ENCODE data around the gene CLEC16A.

Gene CLEC16A

DNA sequence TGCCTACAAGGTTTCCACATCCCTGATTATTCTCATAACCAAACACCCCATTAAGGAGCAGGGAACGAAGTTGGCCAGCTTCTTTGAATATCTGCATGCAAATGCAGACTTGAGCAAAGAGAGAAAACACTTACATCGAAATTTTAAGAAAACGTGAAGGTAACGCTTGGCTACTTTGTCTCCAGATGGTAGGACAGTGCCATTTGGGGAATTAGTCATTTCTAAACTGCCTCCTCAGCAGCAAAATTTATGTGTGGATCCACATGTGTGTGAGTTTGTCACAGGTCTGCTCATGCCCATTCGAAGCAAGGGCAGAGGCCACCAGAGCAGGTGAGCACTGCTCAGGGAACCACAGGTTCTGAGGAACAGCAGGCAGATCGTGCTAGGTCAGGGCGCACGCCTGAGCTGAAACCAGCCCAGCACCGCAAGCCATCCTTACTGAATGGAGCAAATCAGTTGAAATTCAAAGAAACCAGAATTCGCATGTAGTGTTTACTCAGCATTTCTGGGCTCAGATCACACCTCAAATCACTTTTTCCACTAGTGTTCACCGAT is 231.5 kb downstream of the CLEC16A start:
- peak in 1 of 3 experiments; percentile 61 for DNase-seq (ENCODE audit: low read depth in 3 of 3)

DNA sequence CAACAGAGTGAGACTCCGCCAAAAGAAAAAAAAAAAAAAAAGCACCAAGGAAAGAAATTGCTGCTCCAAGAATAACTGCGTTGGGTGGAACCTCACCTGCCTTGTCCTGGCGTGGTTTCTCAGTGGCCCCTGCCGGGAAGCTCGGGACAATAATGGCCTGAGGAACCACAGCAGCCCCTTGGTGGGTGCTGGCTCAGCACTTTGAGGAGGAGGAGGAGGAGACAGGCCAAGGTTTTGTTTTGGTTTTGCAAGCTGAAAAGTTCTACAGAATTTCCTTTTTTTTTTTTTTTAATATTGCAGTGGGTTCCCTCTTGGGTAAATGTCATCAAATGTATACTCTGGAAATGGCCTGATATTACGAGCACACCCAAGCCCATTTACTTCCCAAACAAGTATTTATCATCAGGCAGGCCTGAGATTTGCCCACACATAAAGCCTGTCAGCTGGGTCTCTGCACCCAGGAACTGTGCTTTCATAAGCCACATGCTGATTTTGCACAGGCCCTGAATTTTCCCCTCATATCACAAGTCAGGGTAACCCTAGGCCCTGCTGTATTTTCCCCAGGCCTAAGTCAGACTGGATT is 233.3 kb downstream of the CLEC16A start:
- DNase-seq (ENCODE audit: low read depth in 3 of 3) = no peak

DNA sequence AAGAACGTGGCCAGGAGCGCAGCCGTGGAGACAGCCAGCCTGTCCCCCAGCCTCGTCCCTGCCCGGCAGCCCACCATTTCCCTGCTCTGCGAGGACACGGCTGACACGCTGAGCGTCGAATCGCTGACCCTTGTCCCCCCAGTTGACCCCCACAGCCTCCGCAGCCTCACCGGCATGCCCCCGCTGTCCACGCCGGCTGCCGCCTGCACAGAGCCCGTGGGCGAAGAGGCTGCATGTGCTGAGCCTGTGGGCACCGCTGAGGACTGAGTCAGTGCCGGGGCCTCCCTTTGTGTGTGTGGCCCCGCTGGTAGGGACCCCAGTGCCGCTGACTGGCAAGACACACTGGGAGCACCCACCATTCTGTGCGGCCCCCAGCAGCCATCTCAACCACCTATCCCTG is 234.1 kb downstream of the CLEC16A start:
- no peak for DNase-seq (ENCODE audit: low read depth in 3 of 3)

DNA sequence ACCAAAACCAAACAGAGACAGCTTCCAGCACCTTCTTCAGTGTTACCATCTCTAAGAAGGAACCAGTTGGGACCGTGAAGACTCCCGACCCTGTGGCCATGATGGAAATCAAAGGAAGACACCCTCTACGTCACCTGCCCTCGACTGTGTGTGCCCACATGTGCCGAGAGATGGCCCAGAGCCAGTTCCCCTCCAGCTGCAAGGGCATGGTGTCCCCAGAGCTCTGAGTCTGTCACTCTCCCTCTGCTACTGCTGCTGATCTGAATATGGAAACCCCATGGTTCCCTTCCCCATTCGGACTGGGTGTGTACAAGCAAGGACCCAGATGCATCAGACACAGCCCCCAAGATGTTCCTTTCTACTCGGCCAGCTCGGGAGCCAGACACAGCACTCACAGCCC is 235.2 kb downstream of the CLEC16A start:
- DNase-seq (ENCODE audit: low read depth in 3 of 3) = no peak

DNA sequence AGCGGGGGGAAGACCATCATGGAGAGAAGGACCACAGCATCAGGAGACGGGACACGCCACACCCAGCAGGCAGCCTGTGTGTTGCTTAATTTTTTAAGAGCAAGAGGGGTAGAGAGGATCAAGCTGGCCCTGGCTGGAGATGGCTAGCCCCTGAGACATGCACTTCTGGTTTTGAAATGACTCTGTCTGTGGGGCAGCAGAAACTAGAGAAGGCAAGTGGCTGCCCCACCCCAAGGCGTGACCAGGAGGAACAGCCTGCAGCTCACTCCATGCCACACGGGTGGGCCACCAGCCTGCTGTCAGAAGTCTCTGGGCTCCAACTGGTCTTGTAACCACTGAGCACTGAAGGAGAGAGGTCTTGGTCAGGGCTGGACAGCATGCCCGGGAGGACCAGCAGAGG is 236.1 kb downstream of the CLEC16A start:
- no peak for DNase-seq (ENCODE audit: low read depth in 3 of 3)

DNA sequence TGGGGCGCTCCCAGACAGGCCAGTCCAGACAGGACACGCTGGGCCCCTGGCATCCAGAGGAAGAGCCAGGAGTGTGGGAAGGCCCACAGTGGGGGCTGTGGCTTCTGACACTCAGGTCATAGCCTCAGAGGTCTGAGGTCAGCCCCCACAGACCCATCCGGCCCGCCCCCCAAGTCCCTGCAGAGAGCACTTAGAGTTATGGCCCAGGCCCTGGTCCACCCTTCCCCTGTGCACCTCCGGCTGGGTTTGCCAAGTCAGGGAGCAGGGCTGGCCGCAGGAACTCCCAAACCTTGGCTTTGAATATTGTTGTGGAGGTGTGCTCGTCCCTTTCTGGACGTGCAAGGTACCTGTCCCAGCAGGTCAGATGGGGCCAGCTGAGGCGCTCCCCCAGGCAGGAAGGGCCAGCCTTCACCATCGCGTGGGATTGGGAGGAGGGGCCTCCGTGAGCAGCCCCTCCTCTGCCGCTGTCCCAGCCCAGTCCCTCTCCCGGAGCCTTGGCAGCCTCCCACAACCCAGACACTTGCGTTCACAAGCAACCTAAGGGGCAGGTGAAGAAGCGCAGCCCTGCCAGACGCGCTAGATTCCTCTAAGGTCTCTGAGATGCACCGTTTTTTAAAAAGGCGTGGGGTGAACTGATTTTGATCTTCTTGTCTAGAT is 237.0 kb downstream of the CLEC16A start:
- DNase-seq (ENCODE audit: low read depth in 3 of 3) = no peak

DNA sequence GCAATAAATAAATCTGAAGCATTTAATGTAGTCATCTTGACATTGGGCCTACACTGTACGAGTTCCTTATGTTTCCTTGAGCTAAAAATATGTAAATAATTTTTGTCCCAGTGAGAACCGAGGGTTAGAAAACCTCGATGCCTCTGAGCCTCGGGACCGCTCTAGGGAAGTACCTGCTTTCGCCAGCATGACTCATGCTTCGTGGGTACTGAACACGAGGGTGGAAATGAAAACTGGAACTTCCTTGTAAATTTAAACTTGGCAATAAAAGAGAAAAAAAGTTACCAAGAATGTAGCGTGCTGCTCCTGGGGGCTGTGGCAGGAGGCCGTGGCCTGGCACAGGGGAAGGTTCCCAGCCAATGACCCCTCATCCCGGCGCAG is 237.5 kb downstream of the CLEC16A start:
- DNase-seq (ENCODE audit: low read depth in 3 of 3) = peak in 2 of 3 experiments; percentile 17 to 54

DNA sequence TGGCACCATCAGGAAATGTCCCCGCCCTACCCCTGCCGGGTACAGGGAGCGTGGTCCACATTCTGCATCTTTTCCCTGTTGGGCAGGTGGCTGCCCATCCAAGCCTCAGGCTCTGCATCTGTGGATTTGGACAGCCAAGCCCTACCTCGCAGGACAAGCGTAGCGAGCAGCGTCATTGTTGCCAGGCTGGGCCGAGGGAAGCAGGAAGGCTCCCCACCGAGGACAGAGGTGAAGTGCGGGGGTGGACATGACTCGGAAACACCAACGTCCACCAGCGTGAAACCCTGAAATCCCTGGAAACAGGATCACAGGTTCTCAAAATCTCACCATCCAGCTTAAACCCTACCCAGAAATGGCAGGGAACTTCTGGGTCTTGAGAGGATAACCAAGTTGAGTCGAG is 238.0 kb downstream of the CLEC16A start:
- no peak for DNase-seq (ENCODE audit: low read depth in 3 of 3)

DNA sequence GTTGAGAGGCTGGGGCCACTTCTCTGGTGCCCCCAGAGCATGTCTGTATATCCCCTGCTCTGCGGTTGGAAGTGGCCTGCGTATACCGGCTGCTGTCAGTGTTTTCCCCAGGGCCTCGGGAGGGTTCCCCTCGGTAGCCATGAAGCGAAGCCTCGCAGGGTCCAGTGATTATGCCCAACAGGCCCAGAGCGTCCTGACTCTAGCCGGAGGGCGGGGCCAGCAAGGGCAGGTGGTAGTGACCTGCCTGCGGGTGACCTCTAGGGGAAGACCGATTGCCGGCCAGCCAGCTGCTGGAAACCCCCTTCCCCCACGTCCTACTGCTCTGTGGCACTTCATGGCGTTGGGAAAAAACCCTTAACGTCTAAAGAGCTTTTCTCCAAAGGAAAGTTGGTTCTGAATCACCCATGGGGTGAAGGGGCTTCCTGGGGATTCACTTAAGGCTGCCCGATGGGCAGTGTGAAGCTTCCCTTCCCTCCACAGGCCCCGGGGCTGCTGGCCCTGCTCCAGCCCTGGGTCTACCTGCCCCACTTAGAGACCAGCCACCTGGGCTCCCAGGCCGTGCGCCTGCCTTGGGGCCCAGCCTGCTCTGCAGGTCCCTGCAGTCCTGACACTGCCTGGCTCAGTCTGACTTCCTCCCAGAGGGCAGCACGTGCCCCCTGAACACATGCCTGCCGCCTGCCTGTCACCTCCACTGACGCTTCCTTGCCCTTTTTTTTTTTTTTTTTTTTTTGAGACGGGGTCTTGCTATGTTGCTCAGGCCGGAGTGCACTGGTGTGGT is 238.9 kb downstream of the CLEC16A start:
- DNase-seq (ENCODE audit: low read depth in 3 of 3) = no peak

DNA sequence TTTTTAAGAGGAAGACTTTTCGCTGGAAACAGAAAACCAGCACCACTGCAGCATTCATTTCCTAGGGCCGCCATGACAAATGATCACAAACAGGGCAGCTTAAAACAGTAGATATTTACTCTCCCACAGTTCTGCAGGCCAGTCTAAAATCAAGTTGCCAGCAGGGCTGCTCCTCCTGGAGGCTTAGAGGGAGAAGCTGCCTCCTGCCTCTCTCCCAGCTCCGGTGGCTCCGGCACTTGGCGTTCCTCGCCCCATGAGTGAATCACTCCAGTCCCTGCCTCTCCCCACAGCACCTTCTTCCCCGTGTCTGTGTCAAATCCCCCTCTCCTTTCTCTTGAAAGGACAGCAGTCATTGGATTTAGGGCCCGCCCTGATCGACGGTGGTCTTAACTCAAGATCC is 239.6 kb downstream of the CLEC16A start:
- no peak for DNase-seq (ENCODE audit: low read depth in 3 of 3)

DNA sequence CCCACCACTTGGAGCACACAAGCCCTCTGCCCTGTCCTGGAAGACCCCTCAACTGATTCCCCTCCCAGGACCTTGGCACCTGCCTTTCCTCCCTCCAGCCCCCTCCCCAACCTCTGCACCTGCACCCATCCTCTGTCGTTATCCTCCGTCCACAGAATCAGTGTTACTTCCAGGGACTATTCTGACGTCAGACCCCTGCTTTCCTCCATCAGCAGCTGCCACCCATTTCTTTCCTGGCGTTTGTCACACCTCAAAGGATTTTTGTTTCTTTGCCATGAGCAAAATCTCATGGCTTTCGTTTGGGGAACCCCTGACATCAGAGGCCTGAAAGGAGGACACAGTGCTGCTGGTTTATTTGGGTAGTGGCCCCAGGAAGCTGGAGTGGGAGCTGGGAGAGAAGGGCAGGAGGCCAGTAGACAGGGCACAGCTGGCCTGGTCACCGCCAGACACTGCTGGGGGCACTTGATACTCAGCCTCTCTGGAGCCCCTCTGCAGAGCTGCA is 243.2 kb downstream of the CLEC16A start:
- no peak for DNase-seq (ENCODE audit: low read depth in 3 of 3)

DNA sequence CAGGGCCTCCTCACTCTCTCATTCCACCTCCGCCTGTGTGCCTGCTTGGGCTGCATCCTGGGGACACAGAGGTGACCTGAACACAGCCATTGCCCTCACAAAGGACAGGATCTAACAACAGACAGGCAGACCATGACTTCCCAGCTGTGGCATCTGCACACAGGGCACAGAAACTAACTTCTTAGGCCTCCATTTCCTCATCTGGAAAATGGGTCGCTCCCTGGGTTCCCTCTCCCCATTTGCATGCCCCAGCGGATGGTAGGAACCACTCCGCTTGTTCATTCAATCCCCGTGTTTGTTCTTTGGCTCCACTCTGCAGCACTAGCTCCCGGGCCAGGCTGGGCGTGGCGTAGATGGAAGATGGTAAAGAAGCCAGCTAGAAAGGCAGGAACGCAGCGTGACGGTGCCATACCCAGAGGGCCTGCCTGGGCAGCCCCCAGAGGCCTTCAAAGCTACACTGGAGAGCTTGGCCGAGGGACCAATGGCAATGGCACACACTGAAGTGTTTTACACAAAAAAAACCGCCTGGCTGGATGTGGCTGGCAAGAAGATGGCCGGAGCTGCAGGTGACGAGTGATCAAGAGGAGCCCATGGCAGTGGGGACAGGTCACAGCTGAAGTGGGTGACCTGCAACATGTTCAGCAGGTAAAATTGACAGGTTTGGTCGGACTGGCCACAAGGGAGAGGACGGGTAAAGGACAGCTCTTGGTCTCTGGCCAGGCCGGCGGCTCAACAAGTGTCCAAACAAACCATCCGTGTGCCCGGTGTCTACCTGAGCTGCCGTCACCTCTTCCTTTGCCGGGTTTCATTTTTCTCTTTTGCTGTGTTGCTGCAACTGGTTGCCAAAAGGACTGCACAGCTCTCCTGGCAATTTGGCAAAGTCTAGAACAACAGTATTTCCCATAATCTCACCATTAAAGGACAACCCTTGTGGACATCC is 244.7 kb downstream of the CLEC16A start:
- DNase-seq (ENCODE audit: low read depth in 3 of 3) = no peak

DNA sequence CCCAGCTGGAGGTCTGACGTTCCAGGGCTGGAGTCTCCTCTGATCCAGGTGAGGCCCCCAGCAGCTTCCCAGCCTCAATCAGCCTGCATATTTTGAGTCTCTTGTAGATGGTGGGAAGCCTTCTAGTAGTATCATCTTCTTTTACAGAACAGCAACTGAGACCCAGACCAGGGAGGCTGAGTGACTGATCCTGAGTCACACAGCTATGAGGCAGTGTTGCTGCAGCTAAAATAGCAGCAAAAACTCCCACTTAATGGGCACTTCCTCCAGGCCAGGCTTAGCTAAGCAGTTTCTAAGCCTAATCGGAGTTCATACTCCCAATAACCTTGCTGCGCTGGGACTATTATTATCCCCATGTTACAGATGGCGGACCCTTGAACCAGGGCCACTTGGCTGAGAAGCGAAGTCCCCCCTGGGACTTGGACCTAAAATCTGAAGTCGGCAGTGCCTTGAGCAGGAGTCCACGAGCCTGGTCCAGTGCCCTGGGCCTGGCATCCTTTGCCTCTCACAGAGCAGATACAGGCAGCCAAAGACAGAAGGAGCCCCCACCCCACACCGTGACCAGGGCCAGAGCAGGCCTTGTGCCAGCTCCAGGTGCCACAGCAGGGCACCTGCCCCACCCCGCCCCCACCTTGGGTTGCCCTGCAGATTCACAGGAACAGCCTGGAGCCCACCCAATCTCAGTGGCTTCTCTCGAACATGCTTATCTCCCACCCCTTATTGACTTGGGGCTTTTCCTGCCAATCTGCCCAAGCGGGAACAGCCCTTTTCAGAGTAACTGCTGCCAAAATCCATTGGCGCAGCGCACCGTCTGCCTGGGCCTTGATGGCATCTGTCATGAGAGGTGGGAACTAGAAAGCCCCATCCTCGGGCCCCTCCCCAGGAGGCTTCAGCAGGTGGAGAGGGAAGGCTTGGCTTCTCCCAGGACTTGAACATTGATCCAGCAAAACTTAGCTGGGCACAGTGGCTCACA is 246.5 kb downstream of the CLEC16A start:
- DNase-seq (ENCODE audit: low read depth in 3 of 3) = no peak

DNA sequence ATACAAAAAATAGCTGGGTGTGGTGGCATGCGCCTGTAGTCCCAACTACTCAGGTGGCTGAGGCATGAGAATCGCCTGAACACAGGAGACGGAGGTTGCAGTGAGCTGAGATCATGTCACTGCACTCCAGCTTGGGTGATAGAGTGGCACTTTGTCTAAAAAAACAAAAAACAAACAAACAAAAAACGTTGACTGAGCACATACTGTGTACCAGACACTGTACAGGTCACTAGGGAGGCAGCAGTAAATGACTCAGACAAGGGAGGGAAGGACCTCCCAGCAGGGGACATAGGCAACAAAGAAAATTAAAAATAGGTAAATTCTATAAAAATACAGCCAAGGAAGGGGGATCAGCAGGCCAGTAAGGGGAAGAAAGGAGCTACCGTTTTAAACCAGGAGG is 247.3 kb downstream of the CLEC16A start:
- DNase-seq (ENCODE audit: low read depth in 3 of 3) = no peak

DNA sequence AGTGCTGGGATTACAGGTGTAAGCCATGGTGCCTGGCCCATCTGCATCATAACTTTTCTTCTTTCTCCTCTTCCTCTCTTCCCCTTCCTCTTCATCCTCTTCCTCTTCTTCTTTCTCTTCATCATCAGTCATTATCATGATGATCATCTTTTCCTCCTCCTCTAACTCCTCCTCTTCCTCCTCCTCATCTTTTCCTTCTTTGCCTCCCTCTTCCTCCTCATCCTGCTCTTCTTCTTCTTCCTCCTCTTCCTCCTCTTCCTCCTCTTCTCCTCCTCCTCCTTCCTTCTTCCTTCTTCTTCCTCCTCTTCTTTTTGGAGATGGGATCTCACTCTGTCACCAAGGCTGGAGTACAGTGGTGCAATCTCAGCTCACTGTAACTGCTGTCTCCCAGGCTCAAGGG is 249.1 kb downstream of the CLEC16A start:
- DNase-seq (ENCODE audit: low read depth in 3 of 3) = no peak

DNA sequence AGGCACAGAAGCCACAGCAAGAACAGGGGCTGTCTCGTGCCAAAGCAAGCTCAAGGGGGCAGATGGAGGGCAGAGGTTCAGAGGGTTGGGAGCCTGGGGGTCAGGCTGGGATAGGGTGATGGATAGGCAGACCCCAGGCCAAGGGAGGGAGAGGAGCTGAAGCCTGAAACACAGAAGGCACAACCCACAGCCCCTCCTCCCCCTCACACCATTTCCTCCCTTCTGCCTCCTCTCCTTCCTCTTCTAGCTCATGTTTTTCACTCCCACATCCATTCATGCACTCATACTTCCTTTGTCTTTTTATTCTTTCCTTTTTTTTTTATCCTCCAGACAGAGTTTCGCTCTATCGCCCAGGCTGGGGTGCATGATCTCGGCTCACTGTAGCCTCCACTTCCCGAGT is 250.5 kb downstream of the CLEC16A start:
- DNase-seq (ENCODE audit: low read depth in 3 of 3) = no peak

DNA sequence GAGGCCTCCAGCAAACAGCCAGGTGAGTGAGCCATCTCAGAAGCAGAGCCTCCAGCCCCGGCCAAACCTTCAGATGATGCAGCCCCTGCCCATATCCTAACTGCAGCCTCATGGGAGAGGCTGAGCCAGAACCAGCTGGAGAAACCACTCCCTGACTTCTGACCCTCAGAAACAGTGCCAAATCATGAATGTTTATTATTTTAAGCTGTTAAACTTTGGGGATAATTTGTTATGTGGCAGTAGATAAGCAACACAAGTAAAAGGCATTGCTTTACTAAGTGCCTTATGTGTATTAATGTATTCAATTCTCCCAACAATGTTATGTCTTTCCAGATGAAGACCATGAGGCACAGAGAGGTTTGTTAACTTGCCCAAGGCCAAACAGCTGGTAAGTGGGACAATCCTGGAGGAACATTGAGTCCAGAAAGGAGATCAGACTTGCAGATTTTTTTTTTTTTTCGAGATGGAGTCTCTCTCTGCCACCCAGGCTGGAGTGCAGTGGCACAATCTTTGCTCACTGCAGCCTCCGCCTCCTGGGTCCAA is 252.0 kb downstream of the CLEC16A start:
- DNase-seq (ENCODE audit: low read depth in 3 of 3) = no peak

DNA sequence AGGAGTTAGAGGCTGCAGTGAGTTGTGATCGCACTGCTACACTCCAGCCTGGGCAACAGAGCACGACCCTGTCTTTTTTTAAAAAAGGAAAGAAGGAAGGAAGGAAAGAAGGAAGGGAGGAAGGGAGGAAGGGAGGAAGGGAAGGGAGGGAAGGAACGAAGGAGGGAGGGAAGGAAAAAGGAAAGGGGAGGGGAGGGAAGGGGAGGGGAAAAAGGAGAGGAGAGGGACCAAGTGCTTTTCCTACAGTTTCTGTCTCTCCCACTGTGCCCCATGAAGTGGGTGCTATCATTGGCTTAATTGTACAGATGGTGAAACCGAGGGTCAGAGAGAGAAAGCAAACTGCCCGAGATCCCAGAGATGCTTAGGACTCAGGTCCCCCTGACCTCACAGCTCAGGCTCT is 254.0 kb downstream of the CLEC16A start:
- no peak for DNase-seq (ENCODE audit: low read depth in 3 of 3)

DNA sequence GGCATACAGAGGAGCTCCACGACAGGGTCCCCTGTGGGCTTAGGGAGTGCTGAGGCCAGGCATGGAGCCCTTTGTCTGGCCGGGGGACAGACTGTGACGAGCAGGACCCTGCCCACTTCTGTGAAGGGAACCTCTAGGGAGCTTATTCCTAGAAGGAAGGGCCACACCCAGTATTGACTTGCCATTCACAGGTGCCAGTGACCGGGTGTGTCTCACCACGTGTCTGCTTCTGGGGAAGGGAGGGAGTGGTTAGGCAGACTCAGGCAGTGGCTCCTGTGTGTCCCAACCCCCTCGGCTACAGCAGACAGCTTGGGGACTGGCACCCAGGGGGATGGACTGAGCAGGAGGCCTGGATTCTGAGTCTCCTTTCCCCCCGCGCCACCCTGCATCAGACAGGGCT is 254.5 kb downstream of the CLEC16A start:
- DNase-seq (ENCODE audit: low read depth in 3 of 3) = no peak

DNA sequence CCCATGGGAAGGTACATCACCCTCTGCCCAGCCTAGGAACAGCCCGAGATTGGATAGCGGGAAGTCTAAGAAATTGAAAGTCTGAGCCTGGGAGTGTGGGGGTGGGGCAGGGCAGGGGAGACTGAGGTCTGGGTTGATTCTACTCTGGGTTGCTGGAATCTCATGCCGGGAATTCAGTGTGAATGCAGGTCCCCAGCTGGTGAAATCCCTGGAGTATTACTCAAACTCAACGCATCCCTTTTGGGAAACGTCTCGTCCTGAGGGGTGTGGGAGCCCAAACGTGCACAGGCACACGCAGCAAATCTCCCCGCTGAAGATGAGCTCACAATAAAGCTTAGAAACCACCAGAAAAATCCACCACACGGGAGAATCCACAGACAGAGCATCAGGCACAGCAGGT is 256.2 kb downstream of the CLEC16A start:
- DNase-seq (ENCODE audit: low read depth in 3 of 3) = no peak
